Measurements from ENCODE around the gene OGFR. TPM values are rescaled to one million over a fixed set of nuclear protein-coding genes. Genes with fewer than 3 reads are reported as not detected.

Gene OGFR
- total RNA-seq, 8 experiments from 2014 or later, result 18.2 to 44.0 (median 27.2) TPM

GRCh38 chr20:62822788-62823651, 18.4 kb downstream of the OGFR start:
- Histone ChIP-seq H3K4me3 (no peak overlapping the region), H3K4me1 (replicated peaks in 1 of 2) (peaks cover 33 to 39% of the 10 kb centered on the region in 2 donors), H3K27ac (no peak overlapping the region)
- ATAC-seq (replicated peaks in 6 of 8), result peak in 3 of 8 experiments; percentile 12 to 28 (median 17)
- in situ Hi-C loops (cut with MboI; ENCODE audit: low pct_unique_long_range_greater_than_20kb in 2 of 9, low sequenced_read_pairs in 9 of 9, unreplicated experiment in 9 of 9), result no loop called here
- WGBS, 10 experiments, result 72 to 95% (median 84%) methylated on average over 3 to 15 of the region's 24 CpGs; no CpG with 5 or more reads in 3 of the 10 experiments

- WGBS, 10 experiments, result 50 to 80% (median 59%) methylated on average over 1 to 5 of the region's 38 CpGs; no CpG with 5 or more reads in 6 of the 10 experiments
- no peak for ATAC-seq (replicated peaks in 6 of 8)
- peaks cover 30 to 31% of the 10 kb centered on the region in 2 donors for H3K4me1 ChIP-seq (replicated peaks in 1 of 2)
- H3K4me3 ChIP-seq, result no peak overlapping the region
- H3K27ac ChIP-seq, result no peak overlapping the region
- in situ Hi-C loops (cut with MboI; ENCODE audit: low pct_unique_long_range_greater_than_20kb in 2 of 9, low sequenced_read_pairs in 9 of 9, unreplicated experiment in 9 of 9), result no loop called here
Observed at GRCh38 chr20:62823688-62824475, 19.2 kb downstream of the OGFR start.

DNA sequence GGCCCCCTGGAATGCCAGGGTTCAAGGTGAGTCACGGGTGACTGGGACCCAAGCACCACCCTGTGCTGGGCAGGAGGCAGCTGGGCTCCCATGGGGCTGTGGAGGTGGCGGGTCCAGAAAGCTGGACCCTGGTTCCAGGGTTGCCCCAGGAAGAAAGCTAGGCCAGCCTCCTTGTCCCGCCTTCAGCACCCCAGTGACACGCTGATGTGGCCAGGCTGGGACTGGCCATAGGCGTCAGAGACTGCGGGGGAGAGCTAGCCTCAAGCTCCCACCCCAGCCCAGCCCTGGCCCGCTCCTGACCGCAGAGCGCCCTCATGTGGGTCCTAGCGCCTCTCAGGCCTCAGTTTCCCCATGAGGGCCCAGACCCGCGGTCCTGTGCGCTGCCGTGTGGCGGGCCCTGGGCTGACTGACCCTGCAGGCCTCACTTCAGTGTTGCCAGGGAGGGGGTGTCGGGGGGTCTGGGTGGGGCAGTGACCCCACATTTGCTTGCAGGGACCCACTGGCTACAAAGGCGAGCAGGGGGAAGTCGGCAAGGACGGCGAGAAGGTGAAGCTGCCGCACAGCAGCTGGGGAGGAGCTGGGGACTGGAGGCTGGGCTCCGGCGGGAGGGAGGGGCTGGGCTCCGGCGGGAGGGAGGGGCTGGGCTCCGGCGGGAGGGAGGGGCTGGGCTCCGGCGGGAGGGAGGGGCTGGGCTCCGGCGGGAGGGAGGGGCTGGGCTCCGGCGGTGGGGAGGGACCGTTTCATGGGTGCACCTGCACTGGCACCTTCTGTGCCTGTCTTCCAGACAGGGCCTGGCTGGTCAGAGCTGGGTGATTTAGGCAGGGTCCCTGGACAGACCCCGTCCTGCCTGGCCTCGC, 20.1 kb downstream of the OGFR start:
- WGBS, 10 experiments, result 60 to 86% methylated on average over 1 to 2 of the region's 36 CpGs; no CpG with 5 or more reads in 8 of the 10 experiments

DNA sequence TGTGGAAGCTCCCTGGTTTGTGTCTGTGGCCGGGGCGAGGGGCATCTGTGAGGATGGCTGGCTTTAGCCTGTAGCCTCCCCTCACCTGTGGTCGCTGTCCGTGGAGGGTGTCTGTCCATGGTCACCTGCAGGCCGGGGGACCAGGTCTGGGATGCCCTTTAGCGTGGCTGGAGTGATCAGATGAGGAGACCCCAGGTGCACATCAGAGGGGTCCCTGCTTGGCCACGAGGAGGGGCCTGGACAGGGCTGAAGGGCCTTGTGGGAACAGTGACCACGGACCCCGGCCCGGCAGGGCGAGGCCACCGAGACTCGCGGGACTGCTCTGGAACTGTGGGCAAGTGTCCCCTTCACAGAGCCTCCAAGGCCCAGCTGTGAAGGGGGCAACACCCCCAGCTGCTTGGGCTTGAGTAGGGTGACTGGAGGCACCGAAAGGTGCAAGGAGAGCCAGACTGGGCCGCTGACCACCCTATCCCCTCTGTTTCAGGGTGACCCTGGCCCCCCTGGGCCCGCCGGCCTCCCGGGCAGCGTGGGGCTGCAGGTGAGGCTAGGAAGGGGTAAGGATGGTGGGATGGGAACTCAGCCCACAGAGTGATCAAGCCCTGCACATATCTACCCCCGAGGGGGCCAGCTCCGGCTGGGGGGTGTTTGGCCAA, 20.8 kb downstream of the OGFR start:
- no peak overlapping the region for H3K4me3 ChIP-seq
- peaks cover 23% of the 10 kb centered on the region in 2 donors for H3K4me1 ChIP-seq (replicated peaks in 1 of 2)
- ATAC-seq (replicated peaks in 6 of 8), result peak in 1 of 8 experiments; percentile 6
- WGBS, 10 experiments, result 30 to 91% (median 75%) methylated on average over 2 to 5 of the region's 22 CpGs; no CpG with 5 or more reads in 6 of the 10 experiments
- H3K27ac ChIP-seq, result no peak overlapping the region
- in situ Hi-C loops (cut with MboI; ENCODE audit: low pct_unique_long_range_greater_than_20kb in 2 of 9, low sequenced_read_pairs in 9 of 9, unreplicated experiment in 9 of 9), result no loop called here

More for the DNA sequence above, 20.1 kb downstream of the OGFR start:
- Histone ChIP-seq H3K4me1 (replicated peaks in 1 of 2) (peaks cover 23% of the 10 kb centered on the region in 2 donors), H3K4me3 (no peak overlapping the region), H3K27ac (peak overlapping the region in 1 of 2 donors; percentile 39)
- in situ Hi-C loops (cut with MboI; ENCODE audit: low pct_unique_long_range_greater_than_20kb in 2 of 9, low sequenced_read_pairs in 9 of 9, unreplicated experiment in 9 of 9), result no loop called here
- peak; percentile 45 to 84 (median 54) for ATAC-seq (replicated peaks in 6 of 8)

DNA sequence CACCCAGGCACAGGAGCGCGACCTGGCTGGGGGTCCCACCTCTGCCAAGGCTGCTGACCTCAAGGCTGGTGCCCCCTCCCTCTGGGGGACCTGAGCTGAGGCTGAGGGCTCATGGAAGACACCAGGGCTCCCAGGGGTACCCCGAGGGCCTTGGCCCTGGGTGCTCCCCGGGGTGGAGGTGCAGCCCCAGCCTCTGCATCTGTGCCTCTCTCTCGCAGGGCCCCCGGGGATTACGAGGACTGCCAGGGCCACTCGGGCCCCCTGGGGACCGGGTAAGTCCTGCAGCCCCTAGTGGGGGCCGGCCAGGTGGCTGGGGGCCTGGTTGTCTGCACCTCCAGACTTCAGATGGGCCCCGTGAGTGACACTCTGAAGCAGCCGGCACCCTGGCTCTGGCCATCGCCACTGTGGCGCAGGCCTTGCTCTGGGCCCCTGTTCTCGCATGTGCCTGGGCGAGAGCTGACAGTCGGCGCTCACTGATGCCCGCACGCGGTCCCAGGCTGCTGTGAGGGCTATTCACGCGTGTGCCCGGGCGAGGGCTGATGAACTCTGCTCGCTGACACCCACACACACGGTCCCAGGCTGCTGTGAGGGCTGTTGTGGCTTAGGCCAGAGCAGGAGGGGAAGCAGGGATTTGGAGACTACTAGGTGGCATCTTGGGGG, 21.5 kb downstream of the OGFR start:
- WGBS, 10 experiments, result 60 to 92% (median 74%) methylated on average over 1 to 10 of the region's 27 CpGs; no CpG with 5 or more reads in 7 of the 10 experiments
- Histone ChIP-seq H3K4me1 (replicated peaks in 1 of 2) (peaks cover 23% of the 10 kb centered on the region in 2 donors), H3K4me3 (no peak overlapping the region), H3K27ac (no peak overlapping the region)
- in situ Hi-C loops (cut with MboI; ENCODE audit: low pct_unique_long_range_greater_than_20kb in 2 of 9, low sequenced_read_pairs in 9 of 9, unreplicated experiment in 9 of 9), result no loop called here
- ATAC-seq (replicated peaks in 6 of 8), result no peak

DNA sequence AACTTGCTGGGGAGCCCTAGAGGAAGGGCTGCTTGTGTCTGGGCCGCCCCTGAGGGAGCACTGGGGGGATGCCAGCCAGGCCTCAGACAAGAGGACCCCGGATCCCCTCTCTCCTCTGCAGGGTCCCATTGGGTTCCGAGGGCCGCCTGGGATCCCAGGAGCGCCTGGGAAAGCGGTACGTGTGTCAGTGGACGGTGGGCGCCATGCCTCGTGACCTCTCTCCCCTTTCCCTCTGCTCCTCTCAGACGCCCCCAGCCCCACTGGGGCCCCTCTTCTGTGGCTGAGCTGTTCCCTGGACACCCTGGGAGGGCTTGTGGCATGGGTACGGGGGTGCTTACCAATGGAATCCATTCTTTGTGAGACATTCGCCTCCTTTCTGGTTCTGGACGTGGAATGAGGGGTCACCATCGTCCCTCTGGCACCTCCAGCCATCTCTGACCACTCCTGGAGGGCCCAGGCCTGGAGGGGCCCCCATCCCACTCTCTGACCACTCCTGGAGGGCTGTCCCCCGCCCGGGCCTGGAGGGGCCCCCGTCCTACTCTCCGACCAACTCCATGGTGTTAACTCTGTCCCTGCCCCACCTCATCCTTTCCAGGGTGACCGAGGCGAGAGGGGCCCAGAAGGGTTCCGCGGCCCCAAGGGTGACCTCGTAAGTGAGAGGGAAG, 22.1 kb downstream of the OGFR start:
- H3K4me3 ChIP-seq, result no peak overlapping the region
- no peak overlapping the region for H3K27ac ChIP-seq
- no peak for ATAC-seq (replicated peaks in 6 of 8)
- WGBS, 10 experiments, result 67 to 100% (median 88%) methylated on average over 1 to 4 of the region's 24 CpGs; no CpG with 5 or more reads in 6 of the 10 experiments
- peaks cover 23 to 27% of the 10 kb centered on the region in 2 donors for H3K4me1 ChIP-seq (replicated peaks in 1 of 2)
- in situ Hi-C loops (cut with MboI; ENCODE audit: low pct_unique_long_range_greater_than_20kb in 2 of 9, low sequenced_read_pairs in 9 of 9, unreplicated experiment in 9 of 9), result no loop called here

DNA sequence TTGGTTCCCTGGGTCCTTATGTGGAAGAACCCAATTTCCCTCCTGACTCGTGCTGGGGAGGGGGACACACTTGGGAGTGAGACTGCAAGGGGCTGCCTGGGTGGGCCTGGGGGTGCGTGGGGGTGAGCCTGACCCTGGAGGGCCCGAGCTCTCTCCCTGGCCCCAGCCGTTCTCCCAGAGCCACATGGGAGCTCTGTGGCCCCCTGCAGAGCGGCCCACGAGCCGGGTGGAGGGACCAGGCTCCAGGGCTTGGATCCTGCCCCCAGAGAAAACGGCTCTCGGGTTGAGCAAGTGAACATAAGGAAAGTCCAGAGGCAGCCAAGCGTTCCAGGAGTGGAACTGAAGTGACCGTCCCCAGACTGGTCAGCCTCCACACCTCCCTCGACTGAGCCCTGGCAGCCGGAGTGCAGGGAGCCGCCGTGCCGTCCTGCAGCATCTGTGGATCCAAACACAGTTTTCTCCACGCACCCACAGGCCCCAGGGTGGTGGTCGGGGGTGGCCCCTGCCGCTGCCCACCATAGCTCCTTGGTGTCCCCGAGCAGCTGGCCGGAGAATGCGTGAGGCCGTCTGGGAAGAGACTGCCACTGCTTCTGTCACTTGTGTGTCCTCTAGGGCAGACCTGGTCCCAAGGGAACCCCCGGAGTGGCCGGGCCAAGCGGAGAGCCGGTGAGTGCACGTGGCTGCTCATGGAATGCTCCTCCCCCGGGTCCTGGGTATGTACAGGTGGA, 22.8 kb downstream of the OGFR start:
- Histone ChIP-seq H3K4me3 (no peak overlapping the region), H3K4me1 (replicated peaks in 1 of 2) (peaks cover 23 to 34% of the 10 kb centered on the region in 2 donors), H3K27ac (no peak overlapping the region)
- in situ Hi-C loops (cut with MboI; ENCODE audit: low pct_unique_long_range_greater_than_20kb in 2 of 9, low sequenced_read_pairs in 9 of 9, unreplicated experiment in 9 of 9), result no loop called here
- 49 to 88% (median 69%) methylated on average over 4 to 6 of the region's 29 CpGs; no CpG with 5 or more reads in 6 of the 10 experiments for WGBS, 10 experiments
- ATAC-seq (replicated peaks in 6 of 8), result peak in 3 of 8 experiments; percentile 10 to 25 (median 18)

DNA sequence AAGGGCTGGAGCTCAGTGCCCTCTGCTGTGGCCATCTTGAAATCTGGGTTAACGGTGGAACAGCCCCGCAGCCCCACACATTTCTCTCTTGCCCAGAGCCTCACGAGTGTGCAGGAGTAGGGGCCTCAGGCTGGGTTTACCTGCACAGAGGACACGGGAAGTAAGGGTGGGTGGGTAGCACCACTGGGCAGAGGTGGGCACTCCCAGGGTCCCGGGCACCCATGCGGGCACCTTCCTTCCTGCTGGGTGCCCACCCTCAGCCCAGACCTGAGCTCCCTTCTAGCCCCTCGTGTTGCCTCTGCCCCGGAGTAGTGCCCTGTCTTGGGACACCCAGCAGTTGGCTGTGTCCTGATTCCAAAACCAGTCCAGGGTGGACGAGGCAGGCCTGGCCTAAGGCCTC, 23.4 kb downstream of the OGFR start:
- Histone ChIP-seq H3K27ac (no peak overlapping the region), H3K4me1 (replicated peaks in 1 of 2) (peaks cover 28 to 39% of the 10 kb centered on the region in 2 donors), H3K4me3 (no peak overlapping the region)
- ATAC-seq (replicated peaks in 6 of 8), result no peak
- in situ Hi-C loops (cut with MboI; ENCODE audit: low pct_unique_long_range_greater_than_20kb in 2 of 9, low sequenced_read_pairs in 9 of 9, unreplicated experiment in 9 of 9), result no loop called here
- WGBS, 10 experiments, result 53 to 100% (median 84%) methylated on average over 1 to 3 of the region's 9 CpGs; no CpG with 5 or more reads in 7 of the 10 experiments

DNA sequence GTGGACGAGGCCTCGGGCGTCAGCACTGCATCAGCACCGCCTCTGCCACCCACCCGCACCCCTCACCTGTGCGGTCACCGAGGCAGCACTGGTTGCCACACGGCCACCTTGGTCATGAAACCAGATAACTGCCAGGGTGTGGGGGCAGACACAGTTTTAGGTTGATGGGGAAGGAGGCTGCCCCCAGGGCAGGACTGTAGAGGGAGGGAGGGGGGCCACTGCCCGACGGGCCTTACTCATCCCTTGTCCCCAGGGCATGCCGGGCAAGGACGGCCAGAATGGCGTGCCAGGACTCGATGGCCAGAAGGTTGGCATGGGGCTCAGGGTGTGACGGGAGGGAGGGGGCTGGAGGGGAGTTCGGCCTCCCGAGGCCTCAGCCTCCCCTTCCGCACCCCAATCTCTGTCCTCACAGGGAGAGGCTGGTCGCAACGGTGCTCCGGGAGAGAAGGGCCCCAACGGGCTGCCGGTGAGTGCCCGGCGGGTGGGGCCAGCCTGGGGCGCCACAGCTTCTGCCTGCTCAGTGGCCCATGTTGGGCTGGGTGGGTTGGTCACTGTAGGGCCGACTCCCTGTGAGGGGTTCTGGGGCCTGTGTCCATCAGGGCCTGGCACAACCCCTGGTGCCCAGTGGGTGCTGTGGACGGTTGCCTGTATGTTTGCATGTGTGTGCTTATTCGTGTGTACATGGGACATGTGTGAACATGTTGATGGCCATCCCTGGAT, 24.0 kb downstream of the OGFR start:
- no peak for ATAC-seq (replicated peaks in 6 of 8)
- WGBS, 10 experiments, result 80 to 93% methylated on average over 1 to 6 of the region's 29 CpGs; no CpG with 5 or more reads in 8 of the 10 experiments
- Histone ChIP-seq H3K4me3 (no peak overlapping the region), H3K27ac (no peak overlapping the region), H3K4me1 (replicated peaks in 1 of 2) (peaks cover 25 to 37% of the 10 kb centered on the region in 2 donors)
- in situ Hi-C loops (cut with MboI; ENCODE audit: low pct_unique_long_range_greater_than_20kb in 2 of 9, low sequenced_read_pairs in 9 of 9, unreplicated experiment in 9 of 9), result no loop called here

Measured in motor neuron (in vitro differentiated cells).